DMS79 (cell line): Measurements from ENCODE around the gene TPO.

ENCODE experiments used
- DNase-seq: peaks from one replicate; lab custom pipeline; 2025; lab: John Stamatoyannopoulos, UW

TPO gene

DNA sequence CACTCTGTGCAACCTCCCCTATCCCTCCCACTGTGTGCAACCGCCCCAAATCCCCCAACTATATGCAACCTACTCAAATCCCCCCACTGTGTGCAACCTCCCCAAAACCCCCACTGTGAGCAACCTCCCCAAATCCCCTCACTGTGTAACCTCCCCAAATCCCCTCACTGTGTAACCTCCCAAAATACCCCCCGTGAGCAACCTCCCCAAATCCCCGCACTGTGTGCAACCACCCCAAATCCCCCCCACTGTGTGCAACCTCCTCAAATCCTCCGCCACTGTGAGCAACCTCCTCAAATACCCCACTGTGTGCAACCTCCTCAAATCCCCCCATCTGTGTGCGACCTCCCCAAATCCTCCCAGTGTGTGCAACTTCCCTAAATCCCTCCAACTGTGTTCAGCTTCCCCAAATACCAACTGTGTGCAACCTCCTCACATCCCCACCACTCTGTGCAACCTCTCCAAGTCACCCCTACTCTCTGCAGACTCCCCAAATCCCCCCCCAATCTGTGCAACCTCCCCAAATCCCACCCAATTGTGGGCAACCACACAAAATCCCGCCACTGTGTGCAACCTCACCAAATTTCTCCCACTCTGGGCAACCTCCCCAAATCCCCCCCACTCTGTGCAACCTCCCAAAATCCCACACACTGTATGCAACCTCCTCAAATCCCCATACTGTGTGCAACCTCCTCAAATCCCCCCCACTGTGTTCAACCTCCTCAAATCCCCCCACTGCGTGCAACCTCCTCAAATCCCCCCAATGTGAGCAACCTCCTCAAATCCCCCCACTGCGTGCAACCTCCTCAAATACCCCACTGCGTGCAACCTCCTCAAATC is 114.1 kb downstream of the TPO start:
- DNase-seq = no peak

DNA sequence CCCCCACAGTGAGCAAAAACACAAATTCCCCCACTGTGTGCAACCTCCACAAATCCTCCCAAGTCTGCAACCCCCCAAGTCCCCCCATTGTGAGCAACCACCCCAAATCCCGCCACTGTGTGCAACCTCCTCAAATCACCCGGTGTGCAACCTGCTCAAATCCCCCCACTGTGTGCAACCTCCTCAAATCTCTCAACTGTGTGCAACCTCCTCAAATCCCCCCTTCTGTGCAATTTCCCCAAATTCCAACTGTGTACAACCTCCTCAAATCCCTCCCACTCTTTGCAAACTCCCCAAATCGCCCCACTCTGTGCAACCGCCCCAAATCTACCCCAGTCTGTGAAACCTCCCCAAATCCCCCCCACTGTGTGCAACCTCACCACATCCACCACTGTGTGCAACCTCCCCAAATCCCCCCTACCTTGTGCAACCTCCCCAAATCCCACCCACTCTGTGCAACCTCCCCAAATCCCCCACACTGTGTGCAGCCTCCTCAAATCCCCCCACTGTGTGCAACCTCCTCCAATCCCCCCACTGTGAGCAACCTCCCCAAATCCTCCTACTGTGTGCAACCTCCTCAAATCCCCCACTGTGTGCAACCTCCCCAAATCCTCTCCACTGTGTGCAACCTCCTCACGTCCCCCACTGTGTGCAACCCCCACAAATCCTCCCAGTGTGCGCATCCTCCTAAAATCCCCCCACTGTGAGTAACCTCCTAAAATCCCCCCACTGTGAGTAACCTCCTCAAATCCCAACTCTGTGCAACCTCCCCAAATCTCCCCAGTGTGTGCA is 115.2 kb downstream of the TPO start:
- no peak for DNase-seq

DNA sequence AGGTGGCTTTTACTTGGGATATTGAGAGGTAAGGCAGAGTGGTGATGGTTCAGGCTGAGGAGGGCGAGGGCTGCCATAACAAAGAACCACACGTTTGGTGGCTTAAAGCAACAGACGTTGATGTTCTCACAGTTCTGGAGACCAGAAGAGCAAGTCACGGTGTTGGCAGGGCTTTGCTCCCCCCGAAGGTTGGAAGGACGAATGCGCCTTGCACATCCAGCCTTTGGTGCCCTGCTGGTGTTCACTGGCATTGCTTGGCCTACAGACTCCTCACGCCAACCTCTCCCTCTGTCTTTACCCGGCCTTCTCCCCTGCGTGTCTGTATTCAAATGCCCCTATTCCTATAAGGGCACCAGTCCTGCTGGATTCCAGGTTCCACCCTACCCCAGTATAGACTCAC is 125.4 kb downstream of the TPO start:
- no peak for DNase-seq

DNA sequence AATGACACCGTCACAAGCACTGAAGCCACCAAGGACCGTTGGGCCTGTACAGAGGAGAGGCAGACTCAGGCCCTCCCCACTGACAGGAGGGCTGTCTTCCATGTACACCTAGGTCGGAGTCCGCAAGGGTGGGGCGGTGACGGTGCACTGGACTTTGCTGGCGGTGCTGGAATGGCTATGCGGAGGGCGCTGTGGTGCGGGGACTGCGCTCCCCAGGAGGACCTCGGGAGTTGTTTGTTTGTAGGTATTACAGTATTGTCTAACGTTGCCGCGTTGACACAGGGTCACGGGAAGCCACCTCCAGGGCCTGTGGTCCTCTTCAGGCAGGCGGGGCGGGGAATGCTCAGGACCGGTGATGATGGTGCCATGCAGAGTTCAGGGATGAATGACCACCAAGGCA is 126.2 kb downstream of the TPO start:
- no peak for DNase-seq

DNA sequence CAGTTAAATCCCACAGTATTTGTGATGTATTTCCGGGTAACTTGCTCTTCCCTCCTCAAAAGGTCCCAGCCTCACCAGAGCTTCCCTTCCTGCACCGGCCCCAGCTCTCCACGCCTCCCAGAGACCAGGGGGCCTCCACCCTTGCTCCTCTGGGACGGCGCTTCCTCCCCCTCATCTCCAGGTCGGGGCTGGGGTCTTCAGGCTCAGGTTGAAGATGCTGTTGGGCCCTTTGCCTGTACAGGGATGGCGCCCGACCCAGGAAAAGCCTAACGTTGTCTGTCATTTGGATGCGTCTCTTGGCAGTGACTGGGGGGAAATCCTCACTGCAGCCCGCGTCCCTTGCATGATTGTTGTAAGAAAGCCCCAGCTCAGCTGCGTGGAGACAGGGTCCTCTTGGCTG is 126.7 kb downstream of the TPO start:
- DNase-seq = no peak

DNA sequence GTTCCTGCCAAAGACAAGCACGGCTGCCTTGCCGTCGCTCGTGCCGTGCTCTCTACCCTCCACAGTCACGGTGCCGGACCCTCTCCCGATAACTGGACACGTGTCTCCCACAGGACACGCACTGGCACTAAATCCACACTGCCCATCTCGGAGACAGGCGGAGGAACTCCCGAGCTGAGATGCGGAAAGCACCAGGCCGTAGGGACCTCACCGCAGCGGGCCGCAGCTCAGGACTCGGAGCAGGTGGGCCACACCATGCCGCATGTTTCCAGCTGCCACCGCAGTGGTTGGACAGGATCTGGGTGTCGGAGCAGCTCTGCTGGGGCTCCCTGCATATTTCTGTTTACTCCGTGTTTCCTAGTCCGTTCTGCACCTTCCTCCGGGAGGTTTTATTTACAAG is 127.2 kb downstream of the TPO start:
- no peak for DNase-seq

DNA sequence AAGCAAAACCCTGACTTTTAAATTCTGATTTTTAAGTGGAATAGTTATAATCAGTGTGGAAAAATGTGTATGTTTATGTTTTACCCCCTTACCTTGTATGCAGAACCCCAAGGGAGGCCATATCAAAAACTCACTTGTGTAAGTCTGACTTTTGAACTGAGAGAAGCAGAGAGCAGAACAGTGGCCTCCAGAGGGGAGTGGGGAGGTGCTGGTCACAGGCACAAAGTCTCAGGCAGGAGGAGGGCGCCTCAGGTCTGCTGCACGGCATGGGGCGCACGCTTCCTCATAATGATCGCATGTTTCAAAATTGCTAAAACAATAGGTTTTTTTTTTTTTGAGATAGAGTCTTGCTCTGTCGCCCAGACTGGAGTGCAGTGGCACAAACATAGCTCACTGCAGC is 127.8 kb downstream of the TPO start:
- no peak for DNase-seq

DNA sequence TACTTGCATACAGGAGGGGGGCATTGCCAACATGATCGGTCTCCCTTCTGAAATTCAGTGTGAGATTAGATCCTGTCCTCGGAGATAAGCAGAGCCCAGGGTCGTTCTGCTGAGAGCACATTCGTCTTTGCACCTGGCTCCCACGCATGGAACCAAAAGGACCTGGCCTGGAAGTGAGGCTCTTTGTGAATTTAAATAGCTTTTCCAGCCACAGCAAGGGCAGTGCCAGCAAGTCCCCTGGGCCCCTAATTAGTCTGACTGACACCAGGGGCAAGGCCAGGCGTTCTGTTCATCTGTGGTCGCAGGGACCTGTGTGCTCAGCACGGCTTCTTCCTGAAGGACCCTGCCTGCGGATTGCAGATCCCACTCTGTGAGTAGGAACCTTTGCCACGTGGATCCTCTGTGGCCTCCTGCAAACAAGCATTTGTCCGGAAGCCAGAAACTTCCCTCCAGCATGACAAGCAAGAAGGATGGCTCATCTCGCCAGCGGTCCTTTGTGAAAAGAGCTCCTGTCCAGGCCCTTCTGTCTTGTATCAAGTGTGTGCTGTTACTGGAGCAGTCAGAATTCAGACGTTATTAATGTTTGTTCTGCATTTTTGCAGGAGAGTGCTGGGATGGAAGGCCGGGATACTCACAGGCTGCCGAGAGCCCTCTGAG is 128.7 kb downstream of the TPO start:
- no peak for DNase-seq

DNA sequence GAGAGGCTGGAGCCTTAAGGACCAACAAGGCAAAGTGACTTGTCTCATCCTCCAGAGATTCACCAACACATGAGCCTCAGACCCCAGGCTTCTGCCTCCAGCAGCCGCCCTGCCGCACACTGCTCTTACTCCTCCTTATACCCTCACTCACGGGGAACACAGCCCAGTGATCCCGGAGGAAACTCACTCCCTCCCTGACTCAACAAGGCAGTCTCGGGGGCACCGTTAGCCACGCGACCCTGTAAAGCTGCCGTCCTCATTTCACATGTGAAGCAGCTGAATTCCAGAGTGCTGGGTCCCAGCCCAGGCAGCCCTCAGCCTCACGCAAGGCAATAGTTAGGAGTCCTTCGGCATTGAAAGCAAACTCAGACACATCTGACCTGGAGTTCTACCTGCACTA is 129.7 kb downstream of the TPO start:
- no peak for DNase-seq

DNA sequence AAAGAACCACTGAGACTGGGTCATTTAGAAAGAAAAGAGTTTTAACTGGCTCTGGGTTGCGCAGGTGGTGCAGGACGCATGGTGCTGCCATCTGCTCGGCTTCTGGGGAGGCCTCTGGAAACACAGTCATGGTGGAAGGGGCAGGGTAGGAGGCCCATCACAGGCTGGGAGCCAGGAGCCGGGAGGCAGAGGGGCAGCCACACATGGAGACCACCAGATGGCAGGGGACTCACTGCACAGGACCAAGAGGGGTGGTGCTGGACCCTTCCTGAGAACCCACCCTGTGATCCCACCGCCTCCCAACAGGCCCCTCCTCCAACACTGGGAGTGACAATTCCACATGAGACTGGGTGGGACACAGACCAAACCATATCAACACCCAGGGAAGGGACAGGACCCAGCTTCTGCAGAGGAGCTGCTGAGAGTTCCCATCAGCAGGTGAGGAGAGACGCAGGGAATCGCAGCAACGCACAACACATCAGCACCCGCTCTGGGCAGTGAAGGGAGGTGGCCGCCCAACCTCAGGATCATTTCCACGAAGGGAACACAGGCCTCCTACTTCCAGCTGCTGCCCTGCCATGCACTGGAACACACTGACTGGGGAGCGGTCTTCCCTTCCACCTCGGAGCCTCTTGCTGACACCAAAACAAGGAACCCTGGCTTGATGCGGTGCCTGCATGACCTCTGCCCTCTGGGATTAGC is 130.7 kb downstream of the TPO start:
- no peak for DNase-seq

DNA sequence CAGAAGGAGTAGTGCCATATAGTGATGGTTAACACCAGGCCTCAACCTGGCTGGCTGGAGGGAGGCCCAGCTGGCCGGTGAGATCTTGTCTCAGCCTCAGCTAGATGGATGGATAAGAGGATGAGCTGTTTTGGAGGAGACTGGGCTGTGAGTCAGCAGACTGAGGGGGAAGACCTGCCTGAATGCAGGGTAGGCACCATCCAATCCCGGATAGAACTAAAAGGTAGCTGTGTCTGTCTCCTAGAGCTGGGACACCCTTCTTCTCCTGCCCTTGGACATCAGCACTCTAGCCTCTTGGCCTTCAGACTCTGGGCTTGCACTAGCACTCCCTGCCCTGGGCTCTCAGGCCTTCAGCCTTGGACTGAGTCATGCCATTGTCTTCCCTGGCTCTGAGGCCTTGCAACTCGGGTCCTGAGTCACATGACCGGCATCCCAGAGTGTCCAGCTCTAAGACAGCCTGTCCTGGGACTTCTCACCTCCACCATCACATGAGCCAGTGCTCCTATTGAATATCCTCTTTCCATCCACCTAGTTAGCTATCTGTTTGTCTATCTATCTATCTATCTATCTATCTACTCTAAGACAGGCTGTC is 131.3 kb downstream of the TPO start:
- DNase-seq = no peak

DNA sequence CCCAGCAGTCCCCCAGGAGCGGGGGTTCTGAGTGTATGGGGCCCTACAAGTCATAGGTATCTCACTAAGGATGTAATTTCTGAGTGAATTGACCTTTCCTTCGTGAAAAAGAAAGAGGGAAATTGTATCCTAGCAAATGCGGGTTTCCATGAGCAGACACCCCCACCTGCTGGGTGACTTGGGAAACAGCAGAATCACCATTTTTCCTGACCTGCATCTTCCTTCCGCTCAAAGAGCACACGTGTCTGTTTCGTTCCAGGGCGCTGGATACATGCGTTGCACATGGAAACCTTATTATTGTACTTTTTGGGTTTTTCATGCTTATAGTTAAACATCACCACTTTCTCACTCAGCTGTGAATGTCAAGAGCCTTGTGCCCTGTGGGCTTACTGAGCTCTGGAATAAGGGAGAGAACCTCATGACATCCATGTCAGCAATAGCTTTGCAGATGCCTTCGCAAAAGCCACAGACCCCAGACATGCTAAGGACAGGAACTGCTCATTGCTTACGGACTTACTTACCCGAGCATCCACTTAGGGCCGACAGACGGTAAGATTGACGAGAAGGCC is 132.8 kb downstream of the TPO start:
- peak; percentile 44 for DNase-seq

DNA sequence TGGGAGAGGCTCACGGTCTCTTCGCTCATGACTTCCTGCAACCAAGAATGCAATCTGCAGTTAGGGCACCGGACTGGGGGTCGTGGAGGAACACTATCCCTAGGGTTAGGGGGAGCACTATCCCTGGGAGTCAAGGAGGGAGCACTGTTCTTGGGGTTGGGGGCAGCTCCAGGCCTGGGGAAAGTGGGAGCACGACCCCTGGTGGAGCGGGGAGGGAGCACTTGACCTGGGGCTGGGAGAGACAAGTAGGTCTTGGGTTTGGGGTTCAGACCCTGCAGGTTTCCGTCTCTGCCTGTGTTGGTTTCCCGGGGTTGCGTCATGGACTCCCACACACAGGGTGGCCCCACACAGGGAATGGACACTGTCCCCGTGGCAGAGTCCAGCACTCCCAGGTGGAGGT is 133.6 kb downstream of the TPO start:
- DNase-seq = no peak

DNA sequence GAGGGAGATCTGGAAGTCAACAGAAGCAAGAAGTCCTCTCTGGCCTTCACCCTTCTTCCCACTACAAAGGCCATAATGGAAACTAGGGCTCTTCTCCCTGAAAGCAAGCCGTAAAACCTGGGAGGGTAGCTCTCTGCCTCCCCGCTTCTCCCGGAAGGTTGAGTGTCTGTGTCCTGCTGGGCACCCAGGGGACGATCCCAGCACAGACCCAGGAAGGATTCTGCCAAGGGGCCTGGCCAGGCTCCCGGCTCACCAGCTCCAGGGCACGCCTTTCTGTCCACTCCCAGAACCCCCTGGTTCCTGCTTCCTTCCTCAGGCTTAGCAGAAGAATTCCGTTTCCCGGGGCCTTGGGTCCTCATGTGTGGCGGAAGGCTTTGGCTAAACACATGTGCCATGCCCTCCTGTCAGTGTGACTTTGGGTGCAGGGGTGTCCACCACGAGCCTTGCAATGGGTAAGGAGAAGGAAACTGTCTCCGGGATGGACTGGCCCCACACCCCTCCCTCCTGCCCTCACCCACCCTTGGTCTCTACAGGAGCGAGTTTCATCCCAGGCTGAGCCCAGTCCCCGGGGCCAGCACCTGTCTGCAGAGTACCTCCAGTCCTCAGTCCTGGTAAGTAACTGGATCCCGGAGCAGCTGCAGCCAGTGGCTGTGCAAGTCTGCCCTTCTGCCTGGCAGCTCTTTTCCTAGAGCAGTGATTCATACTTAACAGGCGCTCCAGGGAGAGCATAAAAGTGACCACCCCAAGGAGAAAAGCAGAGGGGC is 135.8 kb downstream of the TPO start:
- DNase-seq = no peak

DNA sequence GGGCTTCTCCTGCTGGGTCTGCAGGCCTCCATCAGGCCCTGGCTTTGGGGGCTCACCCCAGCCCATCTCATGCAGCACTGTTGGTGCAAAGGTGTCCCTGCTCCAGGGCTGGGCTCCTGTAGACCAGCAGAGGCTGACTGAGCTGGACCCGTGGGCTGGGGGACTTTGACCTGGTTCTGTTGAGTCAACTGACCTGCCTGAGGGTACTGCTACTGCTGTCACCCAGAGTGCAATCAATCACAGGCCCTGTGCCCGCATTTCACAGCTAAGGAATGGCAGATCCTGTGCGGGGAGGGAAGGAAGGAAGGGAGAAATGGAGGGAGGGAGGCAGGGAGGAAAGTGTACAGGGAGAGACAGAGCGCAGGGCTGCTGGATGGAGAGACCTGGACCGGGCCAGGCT is 136.8 kb downstream of the TPO start:
- no peak for DNase-seq

DNA sequence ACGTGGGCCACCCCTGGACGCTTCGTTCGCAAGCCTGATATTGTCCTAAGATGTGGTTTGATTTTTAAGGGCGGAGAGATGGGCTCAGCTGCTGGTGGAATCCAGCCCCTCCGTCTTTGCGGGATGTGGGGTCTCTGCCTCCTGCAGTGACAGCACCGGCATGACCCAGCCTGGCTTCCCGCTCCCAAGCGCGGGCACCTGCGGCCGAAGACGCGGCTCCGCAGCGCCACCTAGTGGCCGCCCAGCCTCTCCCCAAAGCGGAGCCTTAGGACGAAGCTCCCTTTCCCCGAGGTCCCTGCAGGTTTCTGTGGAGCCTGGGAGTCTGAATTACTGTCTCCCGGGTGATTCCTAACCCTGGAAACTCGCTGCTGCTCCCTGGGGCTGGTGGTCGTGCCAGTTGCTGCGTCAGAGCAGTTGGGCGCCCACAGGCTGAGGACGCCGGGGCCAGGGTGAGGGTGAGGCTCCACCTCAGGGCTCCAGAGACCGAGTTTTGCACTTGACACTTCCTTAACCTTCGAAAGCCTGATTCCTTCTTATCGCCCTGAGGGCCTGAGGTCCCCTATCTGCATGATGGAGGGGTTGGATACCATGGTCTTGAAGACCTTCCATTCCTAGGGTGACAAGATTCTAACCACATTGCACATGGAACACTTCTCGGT is 137.5 kb downstream of the TPO start:
- DNase-seq = no peak

DNA sequence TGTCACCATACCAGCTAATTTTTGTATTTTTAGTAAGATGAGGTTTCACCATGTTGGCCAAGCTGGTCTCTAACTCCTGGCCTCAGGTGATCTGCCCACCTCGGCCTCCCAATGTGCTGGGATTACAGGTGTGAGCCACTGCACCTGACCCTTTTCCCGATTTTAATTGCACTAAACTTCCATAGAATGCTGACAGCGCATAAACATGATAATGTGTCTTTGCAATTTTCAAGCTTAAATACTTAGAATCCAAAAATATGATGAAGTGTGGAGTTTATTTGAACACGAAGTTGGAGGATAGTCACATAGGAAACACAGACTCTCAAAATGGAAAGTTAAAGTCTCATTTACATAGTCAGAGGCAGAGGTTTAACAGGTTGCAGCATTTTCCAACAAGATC is 138.6 kb downstream of the TPO start:
- no peak for DNase-seq

DNA sequence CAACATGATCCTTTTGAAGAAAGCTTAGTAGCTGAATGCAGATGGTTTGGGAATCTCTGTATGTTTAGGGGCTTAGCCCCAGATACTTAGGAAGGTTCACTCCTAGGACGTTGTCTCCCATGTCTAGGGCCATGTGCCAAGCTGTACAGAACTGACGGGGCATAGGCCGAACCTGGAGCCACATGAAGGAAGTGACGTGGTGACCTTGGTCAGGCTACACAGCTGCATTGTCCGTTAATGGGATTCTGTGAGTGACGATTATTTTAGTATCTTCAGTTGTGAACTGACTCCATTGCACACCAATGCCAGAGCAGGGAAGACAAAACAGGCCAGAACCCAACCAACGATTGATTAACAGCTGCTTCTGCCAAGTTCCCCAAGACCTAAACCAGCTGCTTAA is 139.3 kb downstream of the TPO start:
- DNase-seq = no peak

DNA sequence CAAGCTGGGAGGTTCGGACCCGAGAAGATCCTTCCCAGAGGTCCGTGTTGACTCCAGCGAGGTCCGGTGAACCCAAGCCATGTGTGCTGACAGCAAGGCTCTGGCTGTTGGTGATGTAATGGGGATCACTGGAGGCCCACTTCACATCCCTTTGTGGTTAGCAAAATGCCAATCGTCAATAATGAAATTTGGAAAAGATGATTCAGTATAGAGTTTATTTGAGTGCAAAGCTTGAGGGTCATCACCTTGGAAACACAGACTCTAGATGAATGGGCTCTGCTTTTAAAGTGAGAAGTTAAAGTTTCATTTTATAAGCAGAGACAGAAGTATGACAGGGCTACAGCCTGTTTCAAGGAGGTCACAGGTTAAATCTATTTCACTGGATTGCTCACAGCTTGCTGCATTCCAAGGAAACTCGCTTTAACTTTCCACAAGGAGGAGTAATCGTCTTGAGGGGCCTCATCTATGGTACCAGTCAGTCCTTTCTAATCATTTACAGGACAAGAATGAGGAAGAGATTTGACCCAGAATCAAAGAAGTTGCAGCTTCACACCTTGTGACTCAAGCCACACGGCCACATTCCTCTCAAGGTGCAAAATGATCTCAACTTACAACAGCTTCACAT is 140.5 kb downstream of the TPO start:
- DNase-seq = no peak

DNA sequence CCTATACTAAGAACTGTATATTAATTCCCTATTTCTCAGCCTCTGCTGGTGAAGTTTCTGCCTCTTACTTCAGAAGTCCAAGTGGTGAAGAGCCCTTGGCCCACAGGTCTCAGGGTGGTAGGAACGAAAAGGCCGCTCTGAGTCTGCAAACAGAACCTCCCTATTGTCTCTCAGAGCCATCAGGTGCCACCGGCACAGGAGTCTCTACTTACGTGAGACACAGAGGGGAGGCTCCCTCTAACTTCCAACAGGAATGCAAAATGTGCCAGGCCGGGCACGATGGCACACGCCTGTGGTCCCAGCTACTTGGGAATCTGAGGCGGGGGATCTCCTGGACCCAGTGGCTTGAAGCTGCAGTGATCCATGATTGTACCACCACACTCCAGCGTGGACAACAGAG is 143.0 kb downstream of the TPO start:
- DNase-seq = no peak
